ENCODE data around the gene CD177. TPM values are rescaled to one million over a fixed set of nuclear protein-coding genes. Genes with fewer than 3 reads are reported as not detected.

CD177 gene
- total RNA-seq, 1 experiment from 2014 or later = 0.09 TPM

DNA sequence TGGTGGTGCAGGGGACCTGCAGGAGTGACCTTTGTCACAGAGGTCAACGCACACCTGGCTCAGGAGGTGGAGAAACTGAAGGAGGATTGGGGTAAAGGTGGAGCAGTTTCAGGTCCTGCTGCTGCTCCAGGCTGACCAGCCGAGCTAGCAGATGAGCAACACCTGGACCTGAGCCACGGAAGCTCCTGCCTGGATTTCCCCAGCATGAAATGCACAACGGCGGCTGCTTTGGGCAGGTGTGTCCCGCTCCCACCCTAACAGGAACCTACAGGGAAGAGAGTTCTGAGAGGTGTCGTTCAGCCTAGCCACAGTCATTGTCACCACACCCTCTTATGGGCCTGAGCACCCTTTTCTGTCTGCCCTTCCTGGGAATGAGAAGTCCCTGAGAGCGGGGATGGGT is 15.7 kb upstream of the CD177 start:
- H2AK5ac ChIP-seq (ENCODE audit: insufficient read length, low read length) = no peak overlapping the region
- no peak overlapping the region for H3K27ac Mint-ChIP-seq
- no peak overlapping the region for H3K56ac ChIP-seq (ENCODE audit: insufficient read length, low read depth, low read length)
- no peaks in the 10 kb centered on the region for H3K9me3 ChIP-seq (ENCODE audit: control insufficient read depth, low read depth, low read length)
- peaks cover 20 to 67% of the 10 kb centered on the region in 2 experiments for H3K9me3 Mint-ChIP-seq
- H3K23ac ChIP-seq (ENCODE audit: insufficient read length, low read depth, low read length) = no peak overlapping the region
- no peak for DNase-seq
- H3K23me2 ChIP-seq (ENCODE audit: insufficient read length, low read depth, low read length, poor library complexity, severe bottlenecking) = no peaks in the 10 kb centered on the region
- peaks cover 18% of the 10 kb centered on the region for H3K27me3 Mint-ChIP-seq (ENCODE audit: low read depth)
- no peak overlapping the region for H4K91ac ChIP-seq (ENCODE audit: insufficient read length, low read depth, low read length)
- no peak overlapping the region for H3K9ac ChIP-seq (ENCODE audit: extremely low read depth, insufficient read length, low read length)
- no peak overlapping the region for H2AFZ ChIP-seq (ENCODE audit: low read length)
- H3K4me2 ChIP-seq (ENCODE audit: insufficient read depth, insufficient read length, low read length) = no peak overlapping the region
- H3K4me1 ChIP-seq (ENCODE audit: insufficient read depth, low read length) = no peaks in the 10 kb centered on the region
- no peaks in the 10 kb centered on the region for H3K27me3 ChIP-seq (ENCODE audit: insufficient read depth, low read length)
- no peaks in the 10 kb centered on the region for H3K79me1 ChIP-seq (ENCODE audit: insufficient read depth, low read depth, low read length, poor library complexity, severe bottlenecking)
- H4K8ac ChIP-seq (replicated peaks; ENCODE audit: insufficient read length, low read depth, low read length) = no peak overlapping the region
- no peak overlapping the region; the same call in 1 of the 2 replicates for H3K14ac ChIP-seq (ENCODE audit: insufficient read depth, low read length)
- H2BK120ac ChIP-seq (ENCODE audit: low read depth, low read length, poor library complexity, severe bottlenecking) = no peak overlapping the region
- no peak overlapping the region for H3K18ac ChIP-seq (ENCODE audit: insufficient read length, low read depth, low read length)
- H3K79me2 ChIP-seq (ENCODE audit: insufficient read depth, low read length) = no peaks in the 10 kb centered on the region
- no peak overlapping the region for H3T11ph ChIP-seq (ENCODE audit: low read length)
- no peak overlapping the region for H2BK5ac ChIP-seq (ENCODE audit: insufficient read length, low read length)
- H4K5ac ChIP-seq (ENCODE audit: insufficient read length, low read depth, low read length) = no peak overlapping the region
- H3K4me1 Mint-ChIP-seq = peaks cover under 1 to 3% of the 10 kb centered on the region in 2 experiments; a peak in 3 of 4 replicates
- WGBS (ENCODE audit: extremely low coverage, insufficient read length, low lambda C conversion rate) = no CpG with 5 or more reads among the region's 8 CpGs
- H4K20me1 ChIP-seq (ENCODE audit: control insufficient read depth, insufficient read depth, insufficient read length) = no peaks in the 10 kb centered on the region
- TF ChIP-seq, protein P1, sequence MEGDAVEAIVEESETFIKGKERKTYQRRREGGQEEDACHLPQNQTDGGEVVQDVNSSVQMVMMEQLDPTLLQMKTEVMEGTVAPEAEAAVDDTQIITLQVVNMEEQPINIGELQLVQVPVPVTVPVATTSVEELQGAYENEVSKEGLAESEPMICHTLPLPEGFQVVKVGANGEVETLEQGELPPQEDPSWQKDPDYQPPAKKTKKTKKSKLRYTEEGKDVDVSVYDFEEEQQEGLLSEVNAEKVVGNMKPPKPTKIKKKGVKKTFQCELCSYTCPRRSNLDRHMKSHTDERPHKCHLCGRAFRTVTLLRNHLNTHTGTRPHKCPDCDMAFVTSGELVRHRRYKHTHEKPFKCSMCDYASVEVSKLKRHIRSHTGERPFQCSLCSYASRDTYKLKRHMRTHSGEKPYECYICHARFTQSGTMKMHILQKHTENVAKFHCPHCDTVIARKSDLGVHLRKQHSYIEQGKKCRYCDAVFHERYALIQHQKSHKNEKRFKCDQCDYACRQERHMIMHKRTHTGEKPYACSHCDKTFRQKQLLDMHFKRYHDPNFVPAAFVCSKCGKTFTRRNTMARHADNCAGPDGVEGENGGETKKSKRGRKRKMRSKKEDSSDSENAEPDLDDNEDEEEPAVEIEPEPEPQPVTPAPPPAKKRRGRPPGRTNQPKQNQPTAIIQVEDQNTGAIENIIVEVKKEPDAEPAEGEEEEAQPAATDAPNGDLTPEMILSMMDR (conservative IDR thresholded peaks at IDR 0.05) = no peak
- H2BK12ac ChIP-seq (ENCODE audit: insufficient read length, low read depth, low read length) = no peak overlapping the region
- no peak overlapping the region for H2BK20ac ChIP-seq (ENCODE audit: low read depth, low read length, poor library complexity, severe bottlenecking)
- H3K36me3 Mint-ChIP-seq (ENCODE audit: insufficient read depth in 1 of 3, low read depth in 3 of 3) = peaks cover 0 to 6% (median 1%) of the 10 kb centered on the region in 3 experiments; a peak in 3 of 7 replicates
- no peak overlapping the region for H3K4ac ChIP-seq (ENCODE audit: low read depth, low read length)
- H2BK15ac ChIP-seq (ENCODE audit: low read depth, low read length) = no peak overlapping the region
- no peak overlapping the region for H3K27ac ChIP-seq (ENCODE audit: insufficient read length, low read depth, low read length)
- no peak overlapping the region for H3K4me3 Mint-ChIP-seq

All from H9 (cell line).